A549 (cell line): ENCODE results near the gene GPR21. TPM values are rescaled to one million over a fixed set of nuclear protein-coding genes. Genes with fewer than 3 reads are reported as not detected.

Source experiments
- ATAC-seq, 2 experiments: fragments of 200-7000 bp in 1 of 2; fragments of >200 bp in 1 of 2; cut with Nextera tagmentation in 1 of 2; cut with Tn5 transposase in 1 of 2; 3 replicates each; pipeline versions ENCODE4 v1.8.0 to v1.9.1; 2018 to 2020; ENCODE audit warnings: mild to moderate bottlenecking in 1 of 2, moderate library complexity in 1 of 2
- CTCF ChIA-PET: fragments of 300-600 bp; sonication (Branson Sonifier 250); formaldehyde crosslinking; extraction: SDS; loops from one replicate; lab custom pipeline; 2021; ENCODE audit warnings: antibody characterized with exemption, inconsistent platforms; lab: Yijun Ruan, JAX
- POLR2A ChIA-PET: fragments of 350-600 bp; formaldehyde crosslinking; extraction: SDS; loops from one replicate; lab custom pipeline; 2021; ENCODE audit warnings: antibody characterized with exemption, inconsistent platforms; lab: Yijun Ruan, JAX
- DNase-seq, 2 experiments: peaks; one replicate each; pipeline versions ENCODE4 v3.0.0 to v3.0.0-alpha.2; 2011 to 2016; ENCODE audit warnings: low read depth in 1 of 2, low spot score in 1 of 2
- FAIRE-seq: peaks from 2 replicates; lab custom pipeline; 2011; peaks lifted over from hg19 to GRCh38; lab: Jason Lieb, UNC
- H3K27ac ChIP-seq, 2 experiments: fragments of >200 bp; sonication (Bioruptor Twin); formaldehyde crosslinking; 3 replicates each; pipeline ENCODE4 v1.5.1; 2016 to 2017
- H3K4me1 ChIP-seq: fragments of >200 bp; sonication (Bioruptor Twin); formaldehyde crosslinking; 3 replicates; pipeline ENCODE4 v1.6.1; 2016
- H3K4me2 ChIP-seq: fragments of >200 bp; sonication (Bioruptor Twin); formaldehyde crosslinking; 3 replicates; pipeline ENCODE4 v1.6.1; 2016
- H3K4me3 ChIP-seq: fragments of >200 bp; sonication (Bioruptor Twin); formaldehyde crosslinking; 3 replicates; pipeline ENCODE4 v1.5.1; 2016
- H3K9me3 ChIP-seq: fragments of >200 bp; sonication (Bioruptor Twin); formaldehyde crosslinking; 3 replicates; pipeline ENCODE4 v1.6.1; 2016
- CHD2 ChIP-seq: fragments of 150-350 bp; IDR thresholded peaks from 2 replicates; pipeline ENCODE4 v1.6.1; 2014; ENCODE audit warnings: low read length; ENCODE audit not compliant: partially characterized antibody
- EHMT2 ChIP-seq: fragments of 200-600 bp; sonication (generic); IDR thresholded peaks from 2 replicates; pipeline ENCODE4 v1.6.1; 2016; ENCODE audit warnings: antibody characterized with exemption, low read depth, mild to moderate bottlenecking, moderate library complexity
- EP300 ChIP-seq, 2 experiments: fragments of >200 bp; sonication (Bioruptor Twin); formaldehyde crosslinking; IDR thresholded peaks; 2 replicates in 1 of 2; 3 replicates in 1 of 2; pipeline ENCODE4 v1.6.1; 2016 to 2017
- FOSB ChIP-seq: fragments of 250-450 bp; sonication (Bioruptor Pico); IDR thresholded peaks from 2 replicates; pipeline ENCODE4 v1.5.0; 2020; ENCODE audit warnings: mild to moderate bottlenecking, moderate library complexity
- FOXS1 ChIP-seq: fragments of 250-450 bp; sonication (Bioruptor Pico); IDR thresholded peaks from 2 replicates; pipeline ENCODE4 v1.5.0; 2020; ENCODE audit warnings: mild to moderate bottlenecking, moderate library complexity
- GATA3 ChIP-seq: IDR thresholded peaks from 2 replicates; pipeline ENCODE4 v1.6.1; 2012; ENCODE audit warnings: borderline replicate concordance
- HDAC2 ChIP-seq: fragments of 200-600 bp; sonication (generic); IDR thresholded peaks from 2 replicates; pipeline ENCODE4 v1.6.1; 2016
- HOXB13 ChIP-seq: fragments of 250-450 bp; sonication (Bioruptor Pico); IDR thresholded peaks from 2 replicates; pipeline ENCODE4 v1.5.0; 2020; ENCODE audit warnings: low read depth, mild to moderate bottlenecking, moderate library complexity
- JUNB ChIP-seq: fragments of >200 bp; sonication (Bioruptor Twin); formaldehyde crosslinking; IDR thresholded peaks from 2 replicates; pipeline ENCODE4 v1.6.1; 2016
- MAFK ChIP-seq: fragments of 450-650 bp; IDR thresholded peaks from 2 replicates; pipeline ENCODE4 v1.6.1; 2014; ENCODE audit not compliant: partially characterized antibody
- MAZ ChIP-seq: fragments of 150-350 bp; IDR thresholded peaks from 2 replicates; pipeline ENCODE4 v1.6.1; 2014; ENCODE audit warnings: antibody characterized with exemption, low read depth, low read length, borderline replicate concordance
- MYC ChIP-seq: IDR thresholded peaks from 2 replicates; pipeline ENCODE4 v1.6.1; 2012; ENCODE audit warnings: mild to moderate bottlenecking, inconsistent platforms, low read length, improper control_type of control experiment, borderline replicate concordance
- NFE2L2 ChIP-seq: fragments of 150-350 bp; conservative IDR thresholded peaks from 2 replicates; pipeline ENCODE4 v1.6.1; 2014; ENCODE audit warnings: low read length
- RFX5 ChIP-seq: fragments of 450-650 bp; IDR thresholded peaks from 2 replicates; pipeline ENCODE4 v1.7.1; 2014; ENCODE audit warnings: antibody characterized with exemption, mild to moderate bottlenecking, moderate library complexity
- RNF2 ChIP-seq: fragments of 200-600 bp; sonication (generic); IDR thresholded peaks from 2 replicates; pipeline ENCODE4 v1.6.1; 2016; ENCODE audit warnings: low read depth, mild to moderate bottlenecking, antibody characterized with exemption, moderate library complexity, borderline replicate concordance
- SMC3 ChIP-seq: fragments of >200 bp; sonication (Bioruptor Twin); formaldehyde crosslinking; IDR thresholded peaks from 3 replicates; pipeline ENCODE4 v1.6.1; 2018; ENCODE audit warnings: inconsistent platforms
- ZC3H11A ChIP-seq: fragments of 450-650 bp; IDR thresholded peaks from 2 replicates; pipeline ENCODE4 v1.6.1; 2014; ENCODE audit warnings: antibody characterized with exemption, mild to moderate bottlenecking
- ZFP36 ChIP-seq: fragments of 450-650 bp; IDR thresholded peaks from 2 replicates; pipeline ENCODE4 v1.6.1; 2014; ENCODE audit warnings: borderline replicate concordance; ENCODE audit not compliant: partially characterized antibody
- ZSCAN20 ChIP-seq: fragments of 250-450 bp; sonication (Bioruptor Pico); IDR thresholded peaks from 2 replicates; pipeline ENCODE4 v1.8.0; 2022; ENCODE audit warnings: mild to moderate bottlenecking, moderate library complexity
- WGBS: methylation state at CpG from one replicate; pipeline ENCODE4 v1.1.6; 2017; ENCODE audit errors: missing lambda C conversion rate; 5-methylcytosine and 5-hydroxymethylcytosine counted together
- polyA plus RNA-seq, 4 experiments: library from polyadenylated mRNA; depleted of rRNA in 3 of 4; stranded (reverse); fragments of >200 nt; fragmentation: RNase III in 1 of 4; extraction: RNeasy Plus Mini Kit Qiagen cat#74134 plus additional on column Dnase treatment in 1 of 4; gene quantifications; 2 replicates in 3 of 4; 3 replicates in 1 of 4; pipeline ENCODE4 v1.2.3, GENCODE V29; 2011 to 2017
- TF ChIP-seq, protein P1 (sequence below): IDR thresholded peaks from 2 replicates; pipeline ENCODE4 v1.6.1; 2012; ENCODE audit warnings: low read depth, borderline replicate concordance
- TF ChIP-seq, protein P2 (sequence below): fragments of 150-350 bp; IDR thresholded peaks from 2 replicates; pipeline ENCODE4 v1.6.1; 2014; ENCODE audit warnings: low read depth, mild to moderate bottlenecking, low read length
- TF ChIP-seq, protein P3 (sequence below): fragments of 450-650 bp; IDR thresholded peaks from 2 replicates; pipeline ENCODE4 v1.6.1; 2014; ENCODE audit warnings: antibody characterized with exemption
- TF ChIP-seq, protein P4 (sequence below): fragments of >200 bp; sonication (Bioruptor Twin); formaldehyde crosslinking; IDR thresholded peaks from 2 replicates; pipeline ENCODE4 v1.6.1; 2016

The GPR21 gene
- polyA plus RNA-seq, 2 of the 4 experiments (the other 2 are of a cell fraction), result 0.13 TPM; not detected in 1

DNA sequence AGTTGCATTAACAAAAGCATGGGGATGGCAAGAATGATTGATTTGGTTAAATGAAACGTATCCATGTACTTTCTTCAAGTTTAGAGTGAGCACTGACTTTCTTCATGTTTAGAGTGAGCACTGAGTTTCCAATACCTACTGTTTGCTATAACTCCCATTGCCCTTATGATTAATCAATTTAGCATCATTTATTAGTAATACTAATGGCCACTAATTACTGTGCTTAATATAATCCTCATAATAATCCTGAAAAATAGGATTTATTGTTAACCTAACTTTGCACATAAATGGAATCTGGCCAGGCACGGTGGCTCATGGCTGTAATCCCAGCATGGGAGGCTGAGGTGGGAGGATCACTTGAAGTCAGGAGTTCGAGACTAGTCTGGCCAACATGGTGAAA is 22.1 kb upstream of the GPR21 start:
- CTCF ChIA-PET, result interaction anchor here (1.5 to 1.7 kb wide), 2 partner anchors 10 to 338 kb away, joined by 4 to 6 read pairs; no protein-coding TSS in a partner anchor
- no peak for FAIRE-seq
- H3K27ac ChIP-seq, result no peak overlapping the region
- POLR2A ChIA-PET, result no interaction called here
- TF ChIP-seq FOXS1 (CRISPR knock-in tag) (no peak), JUNB (no peak), ZC3H11A (no peak), HDAC2 (no peak), ZSCAN20 (CRISPR knock-in tag) (no peak), CHD2 (no peak), HOXB13 (CRISPR knock-in tag) (no peak), MYC (no peak), EHMT2 (no peak), GATA3 (no peak)
- TF ChIP-seq, protein P1, sequence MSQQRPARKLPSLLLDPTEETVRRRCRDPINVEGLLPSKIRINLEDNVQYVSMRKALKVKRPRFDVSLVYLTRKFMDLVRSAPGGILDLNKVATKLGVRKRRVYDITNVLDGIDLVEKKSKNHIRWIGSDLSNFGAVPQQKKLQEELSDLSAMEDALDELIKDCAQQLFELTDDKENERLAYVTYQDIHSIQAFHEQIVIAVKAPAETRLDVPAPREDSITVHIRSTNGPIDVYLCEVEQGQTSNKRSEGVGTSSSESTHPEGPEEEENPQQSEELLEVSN, result no peak
- TF ChIP-seq, protein P2, sequence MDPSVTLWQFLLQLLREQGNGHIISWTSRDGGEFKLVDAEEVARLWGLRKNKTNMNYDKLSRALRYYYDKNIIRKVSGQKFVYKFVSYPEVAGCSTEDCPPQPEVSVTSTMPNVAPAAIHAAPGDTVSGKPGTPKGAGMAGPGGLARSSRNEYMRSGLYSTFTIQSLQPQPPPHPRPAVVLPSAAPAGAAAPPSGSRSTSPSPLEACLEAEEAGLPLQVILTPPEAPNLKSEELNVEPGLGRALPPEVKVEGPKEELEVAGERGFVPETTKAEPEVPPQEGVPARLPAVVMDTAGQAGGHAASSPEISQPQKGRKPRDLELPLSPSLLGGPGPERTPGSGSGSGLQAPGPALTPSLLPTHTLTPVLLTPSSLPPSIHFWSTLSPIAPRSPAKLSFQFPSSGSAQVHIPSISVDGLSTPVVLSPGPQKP, result no peak
- TF ChIP-seq, protein P3, sequence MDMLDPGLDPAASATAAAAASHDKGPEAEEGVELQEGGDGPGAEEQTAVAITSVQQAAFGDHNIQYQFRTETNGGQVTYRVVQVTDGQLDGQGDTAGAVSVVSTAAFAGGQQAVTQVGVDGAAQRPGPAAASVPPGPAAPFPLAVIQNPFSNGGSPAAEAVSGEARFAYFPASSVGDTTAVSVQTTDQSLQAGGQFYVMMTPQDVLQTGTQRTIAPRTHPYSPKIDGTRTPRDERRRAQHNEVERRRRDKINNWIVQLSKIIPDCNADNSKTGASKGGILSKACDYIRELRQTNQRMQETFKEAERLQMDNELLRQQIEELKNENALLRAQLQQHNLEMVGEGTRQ, result no peak
- ATAC-seq, result no peak
- H3K9me3 ChIP-seq, result no peaks in the 10 kb centered on the region
- WGBS, result 96% methylated on average over 3 of the region's 3 CpGs
- peaks cover 4% of the 10 kb centered on the region; the same call in 2 of the 3 replicates for H3K4me1 ChIP-seq
- DNase-seq, result no peak
- H3K4me3 ChIP-seq, result no peak overlapping the region
- H3K4me2 ChIP-seq, result no peak overlapping the region

DNA sequence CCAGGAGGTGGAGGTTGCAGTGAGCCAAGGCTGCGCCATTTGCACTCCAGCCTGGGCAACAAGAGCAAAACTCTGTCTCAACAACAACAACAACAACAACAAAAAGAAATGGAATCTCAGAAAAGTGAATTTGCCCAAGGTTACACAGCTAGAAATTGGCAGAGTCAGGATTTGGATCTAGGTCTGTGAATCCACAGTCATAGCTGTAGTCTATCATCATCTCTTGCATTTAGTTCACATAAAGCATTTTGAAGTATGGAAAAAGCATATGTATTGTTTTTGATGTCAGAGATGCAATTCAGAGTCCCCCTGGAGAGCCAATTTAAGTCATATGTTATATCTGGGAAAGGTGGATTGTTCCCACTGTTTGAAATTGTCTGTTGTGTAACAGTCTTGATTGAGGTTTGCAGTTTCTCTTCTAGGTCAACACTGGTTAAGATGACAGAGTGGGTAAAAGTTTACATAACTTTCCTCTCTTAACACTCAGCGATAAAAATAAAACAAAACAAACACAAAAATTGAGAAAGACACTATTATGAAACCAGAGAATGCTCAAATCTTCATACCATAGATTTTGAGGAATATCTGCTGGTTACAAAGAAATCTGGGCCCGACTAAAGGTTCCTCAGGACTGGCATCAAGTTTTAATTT is 21.5 kb upstream of the GPR21 start:
- WGBS, result 65% methylated on average over 3 of the region's 3 CpGs
- Histone ChIP-seq H3K4me2 (no peak overlapping the region), H3K4me1 (peaks cover 4% of the 10 kb centered on the region; the same call in 2 of the 3 replicates), H3K9me3 (no peaks in the 10 kb centered on the region), H3K4me3 (no peak overlapping the region), H3K27ac (no peak overlapping the region)
- ATAC-seq, result no peak
- DNase-seq, result no peak
- FAIRE-seq, result no peak
- POLR2A ChIA-PET, result no interaction called here
- CTCF ChIA-PET, result interaction anchor here (1.5 to 1.7 kb wide), 2 partner anchors 10 to 338 kb away, joined by 4 to 6 read pairs; no protein-coding TSS in a partner anchor
- TF ChIP-seq RNF2, result no peak
- TF ChIP-seq FOSB, result no peak
- TF ChIP-seq MYC, result no peak
- TF ChIP-seq MAFK, result no peak
- no peak for TF ChIP-seq NFE2L2
- no peak for TF ChIP-seq SMC3
- TF ChIP-seq, protein P1, result no peak
- no peak for TF ChIP-seq ZSCAN20 (CRISPR knock-in tag)
- TF ChIP-seq EP300 (IDR thresholded peaks at IDR 0.05), result no peak
- TF ChIP-seq, protein P4, sequence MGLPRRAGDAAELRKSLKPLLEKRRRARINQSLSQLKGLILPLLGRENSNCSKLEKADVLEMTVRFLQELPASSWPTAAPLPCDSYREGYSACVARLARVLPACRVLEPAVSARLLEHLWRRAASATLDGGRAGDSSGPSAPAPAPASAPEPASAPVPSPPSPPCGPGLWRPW, result no peak
- no peak for TF ChIP-seq JUNB
- TF ChIP-seq FOXS1 (CRISPR knock-in tag), result no peak
- no peak for TF ChIP-seq MAZ
- no peak for TF ChIP-seq RFX5
- no peak for TF ChIP-seq ZFP36
